GM20431 (cell line): ENCODE data around the gene PTPN12.
"Not testable (repeated sequence)": the region's sequence is repeated elsewhere in the genome, so short reads cannot be mapped to it uniquely, and the experiment has no call there.

Source experiments
- in situ Hi-C: fragments of 300-500 bp; cut with MseI, MboI; formaldehyde crosslinking; loops from one replicate; pipeline ENCODE4 v1.15.0; 2020; ENCODE audit warnings: low sequenced_read_pairs; ENCODE audit not compliant: unreplicated experiment

PTPN12 gene

DNA sequence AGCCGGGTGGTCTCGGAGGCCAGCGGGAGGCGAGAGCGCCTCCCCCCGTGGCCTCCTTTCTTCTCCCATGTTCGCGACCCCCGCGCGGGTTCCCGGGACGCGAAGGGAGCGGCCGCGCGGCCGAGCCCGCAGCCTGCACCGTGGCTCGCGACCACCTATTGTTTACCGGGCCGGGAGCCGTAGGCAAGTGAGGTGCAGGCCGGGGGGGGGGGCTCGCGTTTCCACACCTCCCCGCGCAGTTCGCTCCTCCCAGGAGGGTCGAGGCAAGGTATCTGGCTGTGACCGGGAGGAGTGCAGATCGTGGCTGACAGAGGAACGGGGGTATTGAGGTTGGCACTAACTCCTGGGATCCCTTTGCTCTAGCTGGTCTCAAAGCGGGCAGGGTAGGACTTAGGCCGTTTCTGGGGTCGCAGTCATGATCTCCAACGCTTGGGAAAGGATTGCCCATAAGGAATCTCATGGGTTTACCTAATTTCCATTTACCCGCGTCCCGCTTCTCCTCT lies 734 bp downstream of the PTPN12 start:
- in situ Hi-C loops: no loop called here

DNA sequence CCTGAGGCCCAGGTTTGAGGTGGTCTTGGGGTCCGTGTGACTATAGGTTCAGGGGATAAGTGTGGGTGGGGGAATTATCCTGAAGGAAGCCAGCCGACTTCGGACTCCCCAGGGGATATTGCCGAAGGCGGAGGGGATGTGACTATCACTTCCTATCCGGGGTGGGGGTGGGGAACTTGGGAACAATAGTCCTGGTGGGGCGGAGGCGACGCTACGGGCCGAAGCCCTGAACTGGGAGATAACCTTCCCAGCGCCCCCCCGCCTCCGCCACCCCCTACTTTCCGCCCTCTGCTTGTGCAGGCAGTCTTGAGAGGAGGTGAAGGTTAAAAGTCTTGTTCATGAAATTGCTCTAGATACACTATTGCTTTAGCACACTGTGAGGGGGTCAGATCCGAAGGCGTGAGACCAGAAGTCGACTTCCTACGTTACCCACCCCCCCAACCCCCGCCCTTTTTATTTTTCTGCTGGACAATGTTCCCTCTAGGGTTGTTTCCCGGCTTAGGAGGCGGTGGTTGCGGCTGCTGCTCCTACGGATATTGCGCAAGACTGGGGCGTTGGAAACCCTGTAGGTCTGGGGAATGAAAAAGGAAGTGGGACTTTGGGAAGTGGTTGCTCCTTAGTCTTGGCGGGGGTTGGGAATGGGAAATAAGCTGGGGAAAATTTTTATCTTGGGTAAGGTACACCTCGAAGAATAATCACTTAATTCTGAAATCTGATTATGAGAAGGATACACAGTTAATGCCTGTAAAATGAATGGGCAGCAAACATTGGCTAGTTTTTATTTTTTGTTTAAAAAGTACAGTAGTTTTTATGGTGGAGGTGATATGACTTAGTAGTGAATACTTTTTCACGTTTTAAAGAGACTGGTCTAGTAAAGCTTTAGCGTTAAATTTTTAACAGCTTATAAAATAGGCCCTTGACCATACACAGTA lies 1.5 kb downstream of the PTPN12 start:
- in situ Hi-C loops: no loop called here

GRCh38 chr7:77540402-77540822 lies 3.3 kb downstream of the PTPN12 start:
- in situ Hi-C loops: no loop called here

GRCh38 chr7:77540993-77541392 lies 3.9 kb downstream of the PTPN12 start:
- in situ Hi-C loops: not testable (repeated sequence)

DNA sequence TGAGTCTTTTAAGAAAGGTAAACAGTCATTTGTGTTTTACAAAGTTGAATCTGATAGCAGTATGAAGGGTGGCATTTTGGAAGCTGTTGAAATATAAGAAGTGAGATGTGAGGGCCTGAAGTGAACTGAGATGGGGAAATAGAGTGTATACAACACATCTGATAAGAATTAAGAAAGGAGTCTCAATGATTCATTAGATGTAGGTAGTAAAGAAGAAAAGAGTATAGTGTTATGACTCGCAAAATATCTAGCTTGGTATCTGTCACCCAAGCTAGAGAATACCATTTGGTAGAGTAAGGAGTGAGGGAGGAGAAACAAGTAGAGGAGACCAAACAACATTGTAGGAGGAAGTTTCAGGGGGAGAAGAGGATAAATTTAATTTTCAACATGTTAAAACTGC lies 5.3 kb downstream of the PTPN12 start:
- in situ Hi-C loops: no loop called here

GRCh38 chr7:77542895-77543294 lies 5.8 kb downstream of the PTPN12 start:
- in situ Hi-C loops: no loop called here

GRCh38 chr7:77543910-77544309 lies 6.8 kb downstream of the PTPN12 start:
- in situ Hi-C loops: no loop called here

DNA sequence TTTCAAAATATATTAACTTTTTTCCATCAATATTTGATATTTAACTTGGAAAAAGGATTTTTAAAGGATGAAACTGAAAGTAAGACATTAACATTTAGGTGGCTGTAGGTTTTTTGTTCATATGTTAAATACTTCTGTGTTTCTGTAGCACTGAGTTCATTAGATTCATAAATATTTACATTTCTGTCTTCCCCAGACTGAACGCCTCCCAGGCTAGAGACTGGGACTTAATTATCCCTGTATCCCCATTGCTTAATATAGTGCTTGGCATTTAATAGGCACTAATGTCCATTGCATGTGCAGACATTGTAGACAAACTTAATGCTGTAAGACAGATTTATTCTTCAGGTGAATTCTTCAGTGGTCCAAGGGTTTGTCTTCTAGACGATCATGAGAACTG lies 7.4 kb downstream of the PTPN12 start:
- in situ Hi-C loops: no loop called here

DNA sequence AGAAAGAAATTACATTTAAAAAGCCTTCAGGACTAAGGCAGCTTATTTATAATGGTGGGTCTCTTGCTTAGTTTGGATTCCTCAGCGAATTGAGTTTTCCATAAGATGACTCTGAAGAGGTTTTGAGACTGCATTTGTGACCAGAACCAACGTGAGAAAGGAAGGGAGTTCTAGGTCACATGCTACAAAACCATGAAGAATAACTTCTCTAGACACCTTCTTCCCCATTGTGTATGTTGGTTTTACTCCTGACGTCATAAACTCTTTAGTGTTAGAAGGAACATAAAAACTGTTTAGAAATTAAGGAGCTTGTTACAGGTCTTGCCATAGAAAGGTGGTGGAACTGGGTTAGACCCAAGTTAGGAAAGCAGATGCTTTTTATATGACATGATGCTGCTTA lies 11.1 kb downstream of the PTPN12 start:
- in situ Hi-C loops: no loop called here

DNA sequence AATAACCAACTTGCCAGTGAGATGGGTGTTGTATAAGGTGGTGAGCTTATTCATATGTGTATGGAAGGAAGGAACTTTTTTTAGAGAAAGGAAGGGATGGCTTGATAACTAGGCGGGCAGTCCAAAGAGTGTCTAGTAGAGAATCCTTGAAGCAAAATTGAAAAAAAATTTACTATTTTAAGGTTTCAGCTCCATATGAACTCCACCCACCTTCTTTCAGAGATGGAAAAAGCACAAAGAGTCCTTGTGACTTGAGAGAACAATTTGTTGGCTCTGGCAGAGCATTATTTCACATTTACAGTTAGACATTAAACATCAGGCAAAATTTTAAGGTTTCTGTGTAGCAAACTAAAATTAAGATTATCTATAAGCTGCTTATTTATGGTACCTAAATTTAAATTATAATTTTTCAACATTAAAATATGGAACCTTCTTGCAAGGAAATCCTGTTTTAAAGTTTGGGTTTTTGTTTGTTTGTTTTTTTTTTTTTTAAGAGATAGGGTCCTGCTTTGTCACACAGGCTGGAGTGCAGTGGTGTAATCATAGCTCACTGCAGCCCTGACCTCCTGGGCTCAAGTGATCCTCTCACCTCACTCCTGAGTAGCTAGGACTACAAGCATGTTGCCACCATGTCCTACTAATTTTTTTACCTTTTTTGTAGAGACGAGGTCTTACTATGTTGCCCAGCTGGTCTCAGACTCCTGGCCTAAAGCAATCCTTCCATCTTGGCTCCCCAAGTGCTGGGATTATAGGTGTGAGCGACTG lies 12.2 kb downstream of the PTPN12 start:
- in situ Hi-C loops: no loop called here

- in situ Hi-C loops: no loop called here
These were observed 13.5 kb downstream of the PTPN12 start for GRCh38 chr7:77550586-77550985.

GRCh38 chr7:77553123-77553522 lies 16.0 kb downstream of the PTPN12 start:
- in situ Hi-C loops: no loop called here

GRCh38 chr7:77558284-77558967 lies 21.3 kb downstream of the PTPN12 start:
- in situ Hi-C loops: no loop called here

DNA sequence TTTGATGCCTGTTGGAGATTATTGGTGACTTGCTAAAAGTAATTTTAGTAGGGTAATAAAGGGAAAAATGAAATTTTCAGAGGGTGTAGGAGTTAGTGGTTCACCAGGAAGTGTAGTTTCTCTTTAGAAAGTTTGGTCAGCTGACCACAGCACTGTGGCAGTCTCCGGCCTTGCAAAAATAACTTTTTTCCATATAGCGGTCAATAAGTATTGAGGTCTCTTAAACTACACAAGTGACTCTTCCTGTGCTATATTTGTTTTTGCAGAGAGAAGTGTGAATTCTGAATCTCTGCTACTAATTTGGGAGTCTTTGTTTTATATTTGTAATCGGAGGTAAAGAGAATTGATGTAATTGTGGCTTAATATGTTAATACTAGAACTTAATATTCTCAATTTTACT lies 24.3 kb downstream of the PTPN12 start:
- in situ Hi-C loops: no loop called here

GRCh38 chr7:77563275-77563674 lies 26.2 kb downstream of the PTPN12 start:
- in situ Hi-C loops: no loop called here

DNA sequence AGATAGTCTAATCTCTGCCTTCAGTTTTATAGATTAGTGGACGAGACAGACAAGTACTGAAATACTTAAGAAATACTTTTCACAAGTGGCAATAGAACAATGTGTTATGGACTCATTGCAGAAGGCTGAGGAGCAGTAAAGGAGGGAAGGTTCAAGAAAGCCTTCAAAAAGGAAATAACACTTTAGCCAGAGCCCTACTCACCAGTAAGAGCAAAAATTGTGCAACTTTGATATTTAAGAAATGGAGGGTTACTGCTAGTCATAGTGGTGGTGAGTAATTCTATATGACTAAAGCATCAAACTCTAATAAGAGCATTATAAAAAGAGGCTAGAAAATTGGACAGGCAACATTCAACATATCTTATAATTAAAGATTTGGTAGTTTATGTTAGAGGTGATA lies 28.8 kb downstream of the PTPN12 start:
- in situ Hi-C loops: no loop called here

GRCh38 chr7:77566421-77566820 lies 29.3 kb downstream of the PTPN12 start:
- in situ Hi-C loops: no loop called here

GRCh38 chr7:77569514-77570232 lies 32.6 kb downstream of the PTPN12 start:
- in situ Hi-C loops: no loop called here

DNA sequence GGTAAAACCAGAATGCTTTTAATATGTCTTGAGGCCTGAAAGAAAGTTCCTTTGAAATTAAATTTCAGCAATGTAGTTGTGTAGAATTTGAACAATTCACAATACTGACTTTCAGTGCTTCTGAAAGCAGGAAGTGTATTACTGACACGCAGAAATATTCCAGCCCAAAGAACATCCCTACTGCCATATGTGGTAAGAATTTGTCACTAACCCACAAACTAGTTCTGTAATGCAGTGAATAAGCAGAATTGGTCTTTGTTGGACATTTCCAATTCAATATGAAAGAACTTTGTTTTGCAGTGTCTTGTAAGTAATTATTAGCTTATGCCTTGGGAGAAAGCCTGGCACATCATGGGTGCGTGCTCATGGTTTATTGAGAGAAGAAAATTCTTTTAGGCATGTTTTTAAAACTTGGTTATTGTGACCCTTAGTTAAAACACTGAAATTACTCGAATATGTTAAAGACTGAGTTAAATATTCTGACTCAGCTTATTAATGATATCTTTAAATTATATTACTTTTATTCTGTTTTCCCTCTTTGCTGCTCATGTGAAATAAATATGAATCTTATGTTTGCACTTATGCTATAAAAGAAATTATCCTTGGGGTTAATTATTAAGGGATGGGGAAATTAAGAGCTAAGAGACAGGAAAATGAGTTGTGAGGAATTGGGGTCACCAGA lies 33.4 kb downstream of the PTPN12 start:
- in situ Hi-C loops: no loop called here
